K562 (cell line): ENCODE measurements around the gene CLCN6. TPM values are rescaled to one million over a fixed set of nuclear protein-coding genes. Genes with fewer than 3 reads are reported as not detected.

Experiments
- ARID3A ChIP-seq: IDR thresholded peaks from 2 replicates; pipeline ENCODE4 v1.6.1; 2012; ENCODE audit warnings: low read depth, low read length, improper control_type of control experiment, borderline replicate concordance
- ELF4 ChIP-seq: fragments of 450-650 bp; formaldehyde crosslinking; IDR thresholded peaks from 2 replicates; pipeline ENCODE4 v1.4.0; 2022; ENCODE audit warnings: missing genetic modification characterization
- ETV5 ChIP-seq: sonication (generic); formaldehyde crosslinking; IDR thresholded peaks from 2 replicates; pipeline ENCODE4 v1.4.0; 2020; ENCODE audit warnings: low read depth, mild to moderate bottlenecking, missing genetic modification reagents
- RNF219 ChIP-seq: fragments of 250-450 bp; sonication (Bioruptor Pico); IDR thresholded peaks from 2 replicates; pipeline ENCODE4 v1.5.0; 2022; ENCODE audit warnings: mild to moderate bottlenecking
- SOX6 ChIP-seq: fragments of 450-650 bp; IDR thresholded peaks from 2 replicates; pipeline ENCODE4 v1.6.1; 2014; ENCODE audit warnings: mild to moderate bottlenecking
- SPI1 ChIP-seq: IDR thresholded peaks from 2 replicates; pipeline ENCODE4 v1.6.1; 2011; ENCODE audit warnings: low read depth, low read length, control low read depth, borderline replicate concordance
- TEAD2 ChIP-seq: fragments of 450-650 bp; IDR thresholded peaks from 2 replicates; pipeline ENCODE4 v1.6.1; 2016; ENCODE audit warnings: missing genetic modification characterization, control low read depth, missing compliant biosample characterization
- TSHZ1 ChIP-seq: fragments of 250-450 bp; sonication (Bioruptor Pico); IDR thresholded peaks from 2 replicates; pipeline ENCODE4 v1.4.0; 2020; ENCODE audit warnings: mild to moderate bottlenecking, moderate library complexity
- ZNF318 ChIP-seq, 2 experiments: fragments of 450-650 bp; IDR thresholded peaks; 2 replicates each; pipeline ENCODE4 v1.6.1; 2016; ENCODE audit warnings: mild to moderate bottlenecking in 2 of 2, borderline replicate concordance in 1 of 2, low read depth in 1 of 2, moderate library complexity in 1 of 2
- polyA plus RNA-seq, 8 experiments: library from polyadenylated mRNA; depleted of rRNA in 4 of 8; stranded (reverse) in 5 of 8; unstranded in 3 of 8; fragments of >200 nt; fragmentation: Nextera tagmentation in 2 of 8; fragmentation: Illumina TruSeq in 1 of 8; extraction: Ambion mirVana in 2 of 8; extraction: Trizol in 1 of 8; gene quantifications; 2 replicates each; pipeline versions ENCODE4 v1.2.1 to v1.2.3, GENCODE V29; 2011 to 2014; ENCODE audit warnings: inconsistent platforms in 1 of 8, missing spikeins in 1 of 8
- total RNA-seq, 7 experiments: library from RNA; depleted of rRNA in 6 of 7; stranded (reverse); fragments of >200 nt in 6 of 7; fragmentation: Illumina TruSeq in 2 of 7; extraction: Trizol in 2 of 7; gene quantifications; 2 replicates each; pipeline versions ENCODE4 v1.2.1 to v1.2.3, GENCODE V29; 2011 to 2021; ENCODE audit warnings: low replicate concordance in 1 of 7

The CLCN6 gene
- total and polyA plus RNA-seq, 9 of the 15 experiments (the other 6 are each of a cell fraction or from before 2014, with no cell fraction given): 2.0 to 21.8 (median 13.6) TPM

- TF ChIP-seq ZNF318 (IDR thresholded peaks at IDR 0.05; ENCODE audit: borderline replicate concordance in 1 of 2, low read depth in 1 of 2): peak in 1 of 2 experiments; percentile 56; a peak in 1 of 4 replicates
- TF ChIP-seq ELF4 (CRISPR knock-in tag): peak; percentile 82; the same call in 1 of the 2 replicates
- TF ChIP-seq TSHZ1 (CRISPR knock-in tag): peak; percentile 64; the same call in 1 of the 2 replicates
- TF ChIP-seq SPI1: peak; percentile 96
- TF ChIP-seq SOX6: peak; percentile 100
- peak; percentile 73; the same call in 1 of the 2 replicates for TF ChIP-seq TEAD2
- TF ChIP-seq RNF219: 0 out of 2 replicates have a peak, but pooled peaks have one; percentile 55
- TF ChIP-seq ARID3A: peak; percentile 81; the same call in 1 of the 2 replicates
- TF ChIP-seq ETV5: peak; percentile 79
Measured at GRCh38 chr1:11797525-11798216, 8.3 kb upstream of the CLCN6 start (continued).
